T-helper 1 cell treated with Interleukin-12 subunit alpha and Interleukin-12 subunit beta and Interleukin-4 antibody, amounts not matched to agents 30 ng/mL and 1 ng/mL, for 36 hours (primary cell): Measurements from ENCODE around the gene NIN. TPM values are rescaled to one million over a fixed set of nuclear protein-coding genes. Genes with fewer than 3 reads are reported as not detected.

Experiments
- intact Hi-C: fragments of 100-400 bp; cut with micrococcal nuclease; formaldehyde crosslinking; loops from one replicate; pipeline ENCODE4 v1.15.1; 2024
- total RNA-seq: library from RNA; stranded (reverse); gene quantifications from 2 replicates; pipeline ENCODE4 v1.2.3, GENCODE V29; 2022

NIN gene
- total RNA-seq, 1 donor from 2014 or later: 74.3 TPM

- intact Hi-C loops: no loop called here
Observed at GRCh38 chr14:50844391-50844790, 13.4 kb upstream of the NIN start.

DNA sequence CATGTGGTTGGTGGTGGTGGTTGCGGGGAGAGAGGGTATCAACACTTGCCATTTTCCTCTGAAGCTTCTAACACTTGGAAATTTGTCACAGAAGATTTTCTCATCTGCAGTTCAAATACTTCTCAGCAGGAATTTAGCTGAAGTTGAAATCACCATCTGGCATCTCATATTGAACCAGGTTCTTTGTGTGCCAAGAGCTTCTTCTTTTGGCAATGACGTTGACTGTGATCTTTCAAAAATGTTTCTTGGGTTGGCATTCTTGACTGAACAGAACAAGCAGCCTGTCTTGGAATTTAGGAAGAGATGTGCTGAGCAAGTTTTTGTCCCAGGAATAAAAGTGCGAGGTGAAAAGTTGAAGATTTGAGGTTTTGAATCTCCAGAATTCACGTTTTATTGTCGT, 8.7 kb upstream of the NIN start:
- intact Hi-C loops: loop anchor here (10.0 kb wide), 1 partner anchor 255 kb away; the partner anchor contains the start of gene TRIM9

DNA sequence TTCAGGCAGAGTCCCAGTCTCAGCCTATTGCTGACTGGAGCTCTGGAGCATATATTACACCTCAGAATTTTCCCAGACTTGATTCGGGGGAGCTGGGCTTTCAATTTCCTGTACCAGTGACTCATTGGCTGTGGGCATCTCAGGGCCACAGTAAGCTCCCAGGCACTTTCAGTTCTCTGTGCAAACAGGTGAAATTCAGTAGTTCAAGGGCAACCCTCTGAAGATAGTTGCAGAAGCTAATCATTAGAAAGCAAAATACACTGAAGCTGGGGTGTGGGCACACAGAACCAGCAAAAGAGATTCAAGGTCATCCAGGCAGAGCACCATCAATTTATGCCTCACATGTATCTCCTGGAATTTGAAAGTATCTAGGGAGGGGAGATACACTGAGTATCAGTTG, 8.1 kb upstream of the NIN start:
- intact Hi-C loops: loop anchor here (10.0 kb wide), 1 partner anchor 256 kb away; the partner anchor contains the start of gene TRIM9

DNA sequence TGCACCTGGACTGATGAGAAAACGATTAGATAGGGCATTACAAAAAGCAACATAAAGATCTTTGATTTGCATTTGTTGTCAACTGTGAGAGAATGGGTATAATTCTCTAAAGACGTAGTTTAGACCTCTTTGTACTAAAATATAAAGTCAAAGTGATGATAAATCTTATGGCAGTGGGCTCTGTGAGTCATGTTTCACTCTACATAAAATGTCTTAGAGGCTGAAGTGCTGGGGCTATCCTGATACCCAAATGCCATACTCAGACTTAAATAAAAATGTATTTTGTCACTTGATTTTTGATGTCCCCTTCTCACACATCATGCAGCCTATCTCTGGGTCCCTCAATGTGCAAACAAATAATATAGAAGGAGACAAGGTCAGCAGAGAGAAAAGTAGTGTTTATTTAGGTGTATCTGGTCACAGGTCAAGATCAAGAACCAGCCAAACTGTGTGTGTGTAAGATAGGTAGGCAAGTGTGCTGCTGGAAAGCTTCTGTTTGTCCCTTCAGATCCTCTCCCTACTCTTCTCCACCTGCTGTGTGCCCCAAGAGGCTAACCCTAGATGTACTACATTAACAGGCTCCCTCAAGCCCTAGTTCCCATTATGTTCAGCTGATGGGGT, 7.0 kb upstream of the NIN start:
- intact Hi-C loops: loop anchor here (10.0 kb wide), 1 partner anchor 257 kb away; the partner anchor contains the start of gene TRIM9

GRCh38 chr14:50837271-50837670, 6.3 kb upstream of the NIN start:
- intact Hi-C loops: loop anchor here (10.0 kb wide), 1 partner anchor 258 kb away; the partner anchor contains the start of gene TRIM9

GRCh38 chr14:50836515-50836914, 5.6 kb upstream of the NIN start:
- intact Hi-C loops: loop anchor here (10.0 kb wide), 1 partner anchor 258 kb away; the partner anchor contains the start of gene TRIM9

GRCh38 chr14:50835280-50835679, 4.3 kb upstream of the NIN start:
- intact Hi-C loops: loop anchor here (1.0 to 10.0 kb wide), 3 partner anchors 14 to 260 kb away; partner anchors contain the start of gene TRIM9

DNA sequence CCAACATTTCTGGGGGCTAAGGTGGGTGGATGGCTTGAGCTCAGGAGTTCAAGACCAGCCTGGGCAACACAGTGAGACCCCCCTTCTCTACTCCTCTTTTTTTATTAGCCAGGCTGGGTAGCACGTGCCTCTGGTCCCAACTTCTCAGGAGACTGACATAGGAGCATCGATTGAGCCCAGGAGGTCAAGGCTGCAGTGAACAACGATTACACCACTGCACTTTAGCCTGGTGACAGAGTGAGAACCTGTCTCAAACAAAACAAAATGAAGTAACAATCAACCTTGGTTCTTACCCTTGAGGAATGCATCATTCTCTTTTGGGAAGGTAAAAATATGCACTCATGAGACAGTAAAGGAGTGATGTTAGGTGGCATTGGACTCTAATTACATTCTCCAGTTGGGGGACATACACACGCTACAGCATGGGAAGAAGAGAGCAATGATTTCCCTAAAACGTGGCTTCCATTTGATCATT, 3.9 kb upstream of the NIN start:
- intact Hi-C loops: loop anchor here (1.0 to 10.0 kb wide), 7 partner anchors 14 to 1027 kb away; partner anchors contain the start of genes GNG2, SOS2 and TRIM9

DNA sequence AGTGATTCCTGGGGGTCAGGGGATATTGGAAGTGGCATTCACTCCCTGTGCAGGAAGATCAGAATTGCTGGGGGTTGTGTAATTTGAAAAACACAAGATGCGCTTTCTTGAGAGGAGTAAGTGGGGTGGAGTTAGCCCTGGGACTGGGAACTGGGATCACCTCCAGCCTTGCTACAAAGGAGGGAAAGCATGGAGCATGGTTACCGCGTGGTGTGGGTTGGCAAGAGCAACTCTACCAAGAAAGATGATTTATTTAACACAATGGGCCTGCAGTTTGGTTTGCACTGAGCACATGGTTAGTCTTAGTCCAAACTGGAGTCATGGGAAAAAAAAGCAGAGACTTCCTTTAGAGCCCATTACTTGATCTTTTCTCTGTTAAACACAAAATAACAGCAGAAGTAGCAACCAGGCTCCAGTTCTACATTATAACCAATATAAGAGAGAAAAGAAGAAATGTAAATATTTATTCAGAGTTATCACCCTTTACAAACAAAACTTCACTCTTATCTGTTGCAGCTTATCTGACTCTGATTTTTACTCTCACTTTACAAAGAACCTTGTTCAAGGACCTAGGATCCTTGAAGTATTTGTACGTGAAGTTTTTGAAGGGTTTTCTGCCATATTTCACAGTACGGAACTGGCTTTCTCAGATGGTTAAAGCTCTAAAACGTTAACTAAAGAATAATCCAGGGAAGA, 2.1 kb upstream of the NIN start:
- intact Hi-C loops: loop anchor here (5.0 to 10.0 kb wide), 5 partner anchors 106 to 1029 kb away; partner anchors contain the start of genes GNG2, SOS2 and TRIM9

DNA sequence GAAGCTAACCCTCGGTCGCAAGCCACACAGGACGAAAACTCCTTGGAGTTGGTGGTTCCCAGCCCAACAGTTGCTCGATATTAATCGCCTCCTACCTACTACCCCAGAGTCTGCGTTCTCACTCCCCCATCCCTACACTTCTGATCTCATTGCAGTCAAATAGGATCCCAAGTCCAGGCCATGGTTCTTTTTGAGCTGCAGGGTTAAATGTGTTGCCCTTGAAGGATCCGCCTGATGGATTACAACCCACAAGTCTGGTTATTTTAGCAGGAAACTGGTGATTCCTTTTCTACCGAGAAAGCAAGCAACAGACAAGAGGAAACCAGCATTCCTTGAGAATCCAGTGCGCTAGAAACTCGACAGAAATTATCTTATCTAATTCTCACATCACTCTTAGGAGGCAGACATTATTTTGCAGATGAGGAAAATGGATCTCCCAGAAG, 785 bp upstream of the NIN start:
- intact Hi-C loops: loop anchor here (1.0 to 10.0 kb wide), 10 partner anchors 18 to 1245 kb away; partner anchors contain the start of genes GNG2, RPS29, SOS2 and TMX1

GRCh38 chr14:50830044-50830931, 674 bp downstream of the NIN start:
- intact Hi-C loops: loop anchor here (1.0 to 10.0 kb wide), 9 partner anchors 8 to 1243 kb away; partner anchors contain the start of genes GNG2, RPS29, SOS2 and TMX1

DNA sequence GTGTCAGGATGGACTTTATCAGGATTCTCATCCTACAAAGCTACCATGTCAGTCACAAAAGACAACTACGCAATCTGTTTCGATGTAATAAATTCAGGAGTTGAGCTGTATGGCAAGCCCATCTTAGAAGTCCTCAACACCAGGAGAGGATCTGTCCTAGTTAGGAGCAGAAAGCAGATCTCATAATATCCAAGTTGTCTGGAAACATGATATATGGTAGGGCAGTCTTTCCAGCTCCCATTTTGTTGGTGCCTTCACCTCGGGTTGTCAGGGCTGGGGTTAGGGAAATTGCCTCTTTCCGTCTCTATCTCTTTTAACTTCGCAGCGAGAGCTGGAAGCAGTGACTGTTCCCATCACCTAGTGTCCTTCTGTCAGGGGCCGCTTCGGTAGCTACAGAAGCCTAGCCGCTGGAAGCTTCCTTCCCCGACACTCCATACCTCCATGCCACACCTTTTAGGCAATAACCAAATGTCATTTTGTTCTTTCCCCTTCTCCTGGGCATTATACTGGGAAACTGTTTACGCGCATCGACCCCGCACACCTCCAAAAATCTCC, 1.4 kb downstream of the NIN start:
- intact Hi-C loops: loop anchor here (1.0 to 10.0 kb wide), 11 partner anchors 7 to 1243 kb away; partner anchors contain the start of genes GNG2, KLHDC2, RPS29 and SOS2

DNA sequence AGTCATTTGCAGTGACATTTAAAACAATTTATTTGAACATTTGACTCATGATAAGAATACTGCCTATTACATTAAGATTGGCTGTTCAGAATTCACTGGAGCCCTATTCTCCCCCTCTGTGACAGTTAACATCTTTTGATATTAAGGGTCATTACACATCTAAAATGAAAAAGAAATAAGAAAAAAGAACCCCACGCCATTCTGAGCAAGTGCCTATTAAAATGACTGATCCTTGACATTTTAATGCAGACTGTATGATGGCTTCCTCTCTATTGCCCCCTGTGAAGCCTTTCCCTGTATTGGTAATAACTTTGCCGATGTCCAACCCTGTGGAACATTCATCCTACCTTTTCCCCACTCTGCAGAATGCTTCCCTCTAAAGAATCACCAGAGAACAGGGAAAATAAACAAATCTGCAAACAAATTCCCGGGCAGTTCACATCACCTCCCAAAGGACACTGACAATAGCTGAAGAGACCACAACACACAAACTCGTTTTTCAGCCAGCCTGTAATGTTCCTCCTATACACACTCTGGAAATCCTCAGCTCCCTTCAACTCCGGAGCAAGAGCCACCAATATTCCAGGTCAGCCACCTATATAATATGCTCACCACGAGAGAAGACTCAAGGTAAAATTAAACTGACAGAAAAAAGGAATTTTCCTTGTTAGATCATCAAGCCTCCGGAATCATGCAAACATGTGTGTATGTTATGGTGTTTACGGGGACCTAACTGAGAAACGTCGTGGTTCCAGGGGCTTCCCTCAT, 2.1 kb downstream of the NIN start:
- intact Hi-C loops: loop anchor here (10.0 kb wide), 2 partner anchors 1064 to 1166 kb away; partner anchors contain the start of gene KLHDC2

DNA sequence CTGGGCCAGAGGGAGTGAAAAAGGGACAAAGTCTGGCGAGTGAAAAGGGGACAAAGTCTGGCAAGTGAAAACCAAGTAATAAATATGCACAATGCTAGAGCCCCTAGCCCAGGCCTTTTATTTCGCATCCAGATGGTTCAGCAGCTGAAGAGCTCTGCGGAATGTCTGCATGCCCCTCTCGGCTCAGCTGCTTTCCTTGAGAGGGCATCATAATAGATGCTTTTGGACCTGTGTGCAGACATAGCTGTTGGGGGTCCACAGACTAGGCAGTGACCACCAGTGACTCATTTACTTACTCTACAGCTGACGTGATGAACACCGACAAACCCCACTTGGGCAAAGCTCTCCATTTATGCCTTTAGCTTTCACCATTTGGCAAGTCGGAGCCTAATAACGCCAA, 4.3 kb downstream of the NIN start:
- intact Hi-C loops: loop anchor here (10.0 kb wide), 2 partner anchors 1062 to 1168 kb away; partner anchors contain the start of gene KLHDC2

DNA sequence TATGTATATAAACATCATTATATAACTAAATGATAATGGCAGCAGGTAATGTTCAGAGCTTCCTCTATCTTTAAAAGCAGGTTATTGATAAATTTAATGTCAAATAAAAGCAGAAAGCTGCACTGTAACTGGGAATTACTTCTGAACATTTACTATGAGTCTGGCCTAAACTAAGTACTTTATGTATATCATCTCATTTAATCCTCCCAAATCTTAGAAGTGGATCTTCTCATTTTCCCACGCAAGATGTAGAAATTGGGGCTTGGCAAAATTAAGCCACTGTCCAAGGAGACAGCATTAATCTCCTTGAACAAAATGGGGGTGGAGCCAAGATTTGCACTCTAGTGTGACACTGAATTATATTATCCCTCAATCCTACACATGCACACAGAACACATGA, 5.7 kb downstream of the NIN start:
- intact Hi-C loops: loop anchor here (10.0 kb wide), 2 partner anchors 1061 to 1169 kb away; partner anchors contain the start of gene KLHDC2

- intact Hi-C loops: loop anchor here (2.0 to 10.0 kb wide), 5 partner anchors 37 to 1171 kb away; partner anchors contain the start of gene KLHDC2
Observed at GRCh38 chr14:50823762-50824636, 7.0 kb downstream of the NIN start.

DNA sequence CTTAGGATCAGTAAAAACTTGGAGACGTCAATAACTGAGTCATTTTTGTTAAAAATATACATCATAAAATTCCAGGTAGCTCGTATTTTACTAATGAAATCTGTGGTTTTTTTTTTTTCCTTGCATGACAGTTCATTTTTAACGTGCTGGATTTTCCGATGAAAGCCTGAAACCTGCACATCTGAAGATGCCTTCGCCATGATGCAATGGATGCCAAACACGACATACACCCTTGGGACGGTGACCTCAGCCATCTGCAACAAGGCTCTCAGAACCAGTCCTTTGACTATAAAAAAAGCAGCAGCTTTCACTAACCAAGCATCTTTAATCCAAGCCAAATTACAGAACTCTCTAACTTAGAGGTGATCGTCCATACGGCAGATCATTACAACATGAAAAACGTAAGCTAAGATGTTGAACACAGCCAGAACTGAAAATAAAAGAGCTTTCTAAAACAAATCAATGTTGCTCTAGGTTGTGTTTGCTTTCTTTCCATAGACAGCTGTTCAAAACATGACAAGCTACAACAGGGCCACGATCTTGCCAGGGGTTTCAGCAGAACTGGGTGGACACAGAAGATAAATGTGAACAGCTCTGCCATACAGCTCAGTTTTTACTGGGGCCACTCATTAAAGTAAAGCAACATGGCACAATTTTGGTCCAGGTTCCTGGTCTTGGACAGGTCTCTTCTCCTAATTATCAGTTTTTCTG, 7.8 kb downstream of the NIN start:
- intact Hi-C loops: loop anchor here (2.0 to 10.0 kb wide), 5 partner anchors 36 to 1172 kb away; partner anchors contain the start of gene KLHDC2
